Heart left ventricle (tissue), 16 donors: ENCODE results near the gene RAI1. TPM values are rescaled to one million over a fixed set of nuclear protein-coding genes. Genes with fewer than 3 reads are reported as not detected.

Source experiments
- ATAC-seq, 4 donors: fragments of 200-7000 bp; cut with Tn5 transposase; one replicate each; pipeline ENCODE4 v1.9.1; 2020 to 2022; ENCODE audit warnings: moderate library complexity in 4 of 4, mild to moderate bottlenecking in 3 of 4, moderate number of reproducible peaks in 1 of 4
- DNase-seq, 5 donors: peaks; one replicate each; pipeline ENCODE4 v3.0.0-alpha.2; 2020
- H3K27ac ChIP-seq, 12 donors: fragments of 200-600 bp; sonication (generic) in 4 of 12; one replicate each; pipeline versions ENCODE4 v1.5.0 to v1.8.0; 2016 to 2022; ENCODE audit warnings: mild to moderate bottlenecking in 2 of 12
- H3K27me3 ChIP-seq, 9 donors: fragments of 200-600 bp; sonication (generic) in 2 of 9; one replicate each; pipeline versions ENCODE4 v1.5.1 to v1.8.0; 2016 to 2022; ENCODE audit warnings: mild to moderate bottlenecking in 3 of 9
- H3K36me3 ChIP-seq, 9 donors: fragments of 200-600 bp; sonication (generic) in 2 of 9; one replicate each; pipeline versions ENCODE4 v1.5.0 to v1.8.0; 2018 to 2022; ENCODE audit warnings: mild to moderate bottlenecking in 2 of 9
- H3K4me1 ChIP-seq, 12 donors: fragments of 200-600 bp; sonication (generic) in 4 of 12; one replicate each; pipeline versions ENCODE4 v1.5.0 to v1.8.0; 2016 to 2022; ENCODE audit warnings: mild to moderate bottlenecking in 3 of 12
- H3K4me3 ChIP-seq, 12 donors: fragments of 200-600 bp; sonication (generic) in 4 of 12; one replicate each; pipeline versions ENCODE4 v1.5.0 to v1.8.0; 2017 to 2022; ENCODE audit warnings: mild to moderate bottlenecking in 9 of 12, moderate library complexity in 4 of 12
- H3K9me3 ChIP-seq, 12 donors: fragments of 200-600 bp; sonication (generic) in 4 of 12; one replicate each; pipeline versions ENCODE4 v1.5.0 to v1.8.0; 2016 to 2022; ENCODE audit warnings: mild to moderate bottlenecking in 1 of 12
- POLR2A ChIP-seq, 2 donors: fragments of 450-650 bp; IDR thresholded peaks; one replicate each; pipeline ENCODE4 v1.6.1; 2017; ENCODE audit warnings: antibody characterized with exemption in 2 of 2, mild to moderate bottlenecking in 2 of 2, moderate library complexity in 2 of 2
- WGBS, 4 donors: extraction: QIAGEN DNeasy Blood & Tissue Kit in 2 of 4; methylation state at CpG; one replicate each; pipeline versions ENCODE4 v1.1.5 to v1.1.7; 2013 to 2018; 5-methylcytosine and 5-hydroxymethylcytosine counted together
- intact Hi-C, 10 donors: fragments of 100-400 bp; cut with DNase I; formaldehyde crosslinking; loops; one replicate each; pipeline versions ENCODE4 v1.11.1 to v1.14.2; 2022
- polyA plus RNA-seq, 2 donors: library from polyadenylated mRNA; stranded (reverse); fragments of 200-250 nt; gene quantifications; one replicate each; pipeline ENCODE4 v1.2.3, GENCODE V29; 2013
- total RNA-seq, 9 donors: library from RNA; depleted of rRNA in 2 of 9; stranded (reverse); fragments of >200 nt in 2 of 9; fragmentation: NEBNext Ultra II Directional in 3 of 9; extraction: Animal tissue kit (Norgen Biotek cat#: 25700) in 3 of 9; gene quantifications; one replicate each; pipeline versions ENCODE4 v1.1.0 to v1.2.4, GENCODE V29; 2016 to 2023
- TF ChIP-seq, protein P1 (sequence below), 12 donors: fragments of 200-600 bp; sonication (generic) in 4 of 12; IDR thresholded peaks; one replicate each; pipeline versions ENCODE4 v1.5.0 to v1.8.0; 2018 to 2022; ENCODE audit warnings: antibody characterized with exemption in 12 of 12, mild to moderate bottlenecking in 5 of 12
- donor health status: ischemic (EF 13 %, LVEDD 7.1; RV severe dilation, severe dysfunction).
- donor health status: healthy with polysubstance abuse.
- donor health status: DM: no; HTN: yes; CAD: no.
- donor health status: DM: no; HTN: no; CAD: no.
- donor health status: ischemic (EF 25% LVEDD 6.9; RV normal size, moderate dysfunction).
- donor health status: ischemic (EF 25% LVEDD 5.7; RV mildly dilated, moderate dysfunction).
- donor health status: healthy.
- donor health status: DM: yes; HTN: yes; CAD: no.
- donor health status: ischemic (EF 35%, LVEDD 5.7; RV mildly dilated, moderate dysfunction).
- donor health status: nonischemic (EF 11% LVEDD 7.7; RV severe dilation, severe dysfunction).
- donor health status: DM: yes; HTN: yes; CAD: no.
- donor health status: PGD.
- donor health status: ischemic (EF 29% LVEDD 5.4; RV normal size, mild dysfunction).
- donor health status: nonischemic (EF 23%, LVEDD 6.1; RV moderate dilation, normal function).

The RAI1 gene
- total and polyA plus RNA-seq, 11 donors = 15.1 to 37.2 (median 20.8) TPM

DNA sequence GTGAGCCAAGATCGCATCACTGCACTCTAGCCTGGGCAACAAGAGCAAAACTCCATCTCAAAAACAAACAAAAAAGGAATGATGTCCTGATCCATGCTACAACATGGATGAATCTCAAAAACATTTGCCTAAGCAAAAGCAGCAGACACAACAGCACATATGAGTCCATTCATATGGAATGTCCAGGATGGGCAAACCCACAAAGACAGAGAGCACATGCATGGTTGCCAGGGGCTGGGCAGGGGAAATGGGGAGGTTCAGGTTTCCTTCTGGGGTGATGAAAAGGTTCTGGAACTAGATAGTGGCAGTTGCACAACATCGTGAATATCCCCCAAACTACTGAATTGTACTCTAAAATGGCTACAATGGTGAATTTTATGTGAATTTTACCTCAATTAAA, 35.3 kb upstream of the RAI1 start:
- Histone ChIP-seq H3K27ac (no peak overlapping the region), H3K27me3 (no peaks in the 10 kb centered on the region), H3K36me3 (no peaks in the 10 kb centered on the region), H3K4me1 (no peaks in the 10 kb centered on the region), H3K4me3 (no peak overlapping the region), H3K9me3 (peaks cover 0 to 14% (median 0%) of the 10 kb centered on the region in 12 donors)
- ATAC-seq = no peak
- TF ChIP-seq, protein P1, sequence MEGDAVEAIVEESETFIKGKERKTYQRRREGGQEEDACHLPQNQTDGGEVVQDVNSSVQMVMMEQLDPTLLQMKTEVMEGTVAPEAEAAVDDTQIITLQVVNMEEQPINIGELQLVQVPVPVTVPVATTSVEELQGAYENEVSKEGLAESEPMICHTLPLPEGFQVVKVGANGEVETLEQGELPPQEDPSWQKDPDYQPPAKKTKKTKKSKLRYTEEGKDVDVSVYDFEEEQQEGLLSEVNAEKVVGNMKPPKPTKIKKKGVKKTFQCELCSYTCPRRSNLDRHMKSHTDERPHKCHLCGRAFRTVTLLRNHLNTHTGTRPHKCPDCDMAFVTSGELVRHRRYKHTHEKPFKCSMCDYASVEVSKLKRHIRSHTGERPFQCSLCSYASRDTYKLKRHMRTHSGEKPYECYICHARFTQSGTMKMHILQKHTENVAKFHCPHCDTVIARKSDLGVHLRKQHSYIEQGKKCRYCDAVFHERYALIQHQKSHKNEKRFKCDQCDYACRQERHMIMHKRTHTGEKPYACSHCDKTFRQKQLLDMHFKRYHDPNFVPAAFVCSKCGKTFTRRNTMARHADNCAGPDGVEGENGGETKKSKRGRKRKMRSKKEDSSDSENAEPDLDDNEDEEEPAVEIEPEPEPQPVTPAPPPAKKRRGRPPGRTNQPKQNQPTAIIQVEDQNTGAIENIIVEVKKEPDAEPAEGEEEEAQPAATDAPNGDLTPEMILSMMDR (IDR thresholded peaks at IDR 0.05) = no peak
- TF ChIP-seq POLR2A (IDR thresholded peaks at IDR 0.05) = no peak
- 93 to 95% (median 94%) methylated on average over 2 of the region's 2 CpGs for WGBS, 4 donors
- no peak for DNase-seq
- intact Hi-C loops = loop anchor here in 1 of 10 donors (10.0 kb wide), 1 partner anchor 151 kb away; the partner anchor contains the start of gene RASD1

DNA sequence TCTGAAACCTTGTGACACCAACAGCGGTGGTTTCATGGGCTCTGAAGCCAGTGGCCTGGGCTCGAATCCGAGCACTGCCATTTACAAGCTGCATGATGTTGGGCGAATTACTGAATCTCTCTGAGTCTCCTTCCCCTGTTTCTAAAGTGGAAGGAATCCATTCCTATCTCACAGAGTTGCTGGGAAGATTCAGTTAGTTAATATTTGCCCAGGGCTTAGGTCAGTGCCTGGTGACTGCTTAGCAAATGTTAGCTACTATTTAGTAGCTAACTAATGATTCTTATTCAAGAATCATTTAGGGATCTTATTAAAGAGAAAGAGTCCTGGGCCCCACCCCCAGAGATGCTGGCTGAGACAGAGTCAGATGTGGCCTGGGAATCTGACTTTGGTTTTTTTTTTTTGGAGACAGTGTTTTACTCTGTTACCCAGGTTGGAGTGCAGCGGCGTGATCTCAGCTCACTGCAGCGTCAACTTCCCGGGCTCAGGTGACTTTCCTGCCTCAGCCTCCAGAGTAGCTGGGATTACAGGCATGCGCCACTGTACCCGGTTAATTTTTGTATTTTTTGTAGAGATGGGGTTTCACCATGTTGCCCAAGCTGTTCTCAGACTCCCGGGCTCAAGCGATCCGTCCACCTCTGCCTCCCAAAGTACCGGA, 33.6 kb upstream of the RAI1 start:
- WGBS, 4 donors = 85 to 93% (median 90%) methylated on average over 11 to 14 of the region's 14 CpGs
- ATAC-seq (no peak), DNase-seq (peak in 1 of 5 donors; percentile 6)
- no peak overlapping the region for H3K27ac ChIP-seq
- no peaks in the 10 kb centered on the region for H3K36me3 ChIP-seq
- H3K27me3 ChIP-seq = no peaks in the 10 kb centered on the region
- no peak overlapping the region for H3K4me3 ChIP-seq
- no peak for TF ChIP-seq POLR2A (IDR thresholded peaks at IDR 0.05)
- TF ChIP-seq, protein P1 (IDR thresholded peaks at IDR 0.05) = no peak
- intact Hi-C loops = loop anchor here in 1 of 10 donors (10.0 kb wide), 1 partner anchor 153 kb away; the partner anchor contains the start of gene RASD1
- peaks cover 0 to 14% (median 0%) of the 10 kb centered on the region in 12 donors for H3K9me3 ChIP-seq
- no peaks in the 10 kb centered on the region for H3K4me1 ChIP-seq

DNA sequence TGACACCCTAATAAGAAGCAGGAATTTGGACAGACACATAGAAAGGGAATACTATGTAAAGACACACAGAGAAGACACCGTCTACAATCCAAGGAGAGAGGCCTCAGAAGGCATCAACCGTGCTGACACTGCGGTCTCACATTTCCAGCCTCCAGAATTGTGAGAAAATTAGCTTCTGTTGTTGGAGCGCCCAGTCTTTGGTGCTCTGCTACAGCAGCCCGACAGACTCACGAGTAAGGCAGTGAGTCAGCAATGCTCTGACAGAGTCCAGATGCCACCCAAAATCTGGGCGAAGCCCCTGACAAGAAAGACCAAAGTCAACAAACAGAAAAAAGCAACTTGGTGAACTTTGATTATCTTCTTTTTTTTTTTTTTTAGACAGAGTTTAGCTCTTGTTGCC, 32.5 kb upstream of the RAI1 start:
- intact Hi-C loops = loop anchor here in 1 of 10 donors (10.0 kb wide), 1 partner anchor 154 kb away; the partner anchor contains the start of gene RASD1
- WGBS, 4 donors = 66 to 74% (median 71%) methylated on average over 7 of the region's 7 CpGs
- no peaks in the 10 kb centered on the region for H3K4me1 ChIP-seq
- H3K27ac ChIP-seq = no peak overlapping the region
- H3K4me3 ChIP-seq = no peak overlapping the region
- peaks cover 0 to 14% (median 0%) of the 10 kb centered on the region in 12 donors for H3K9me3 ChIP-seq
- no peaks in the 10 kb centered on the region for H3K36me3 ChIP-seq
- H3K27me3 ChIP-seq = no peaks in the 10 kb centered on the region
- DNase-seq (peak in 1 of 5 donors; percentile 10), ATAC-seq (no peak)
- TF ChIP-seq POLR2A (IDR thresholded peaks at IDR 0.05) = no peak
- TF ChIP-seq, protein P1 (IDR thresholded peaks at IDR 0.05) = no peak

DNA sequence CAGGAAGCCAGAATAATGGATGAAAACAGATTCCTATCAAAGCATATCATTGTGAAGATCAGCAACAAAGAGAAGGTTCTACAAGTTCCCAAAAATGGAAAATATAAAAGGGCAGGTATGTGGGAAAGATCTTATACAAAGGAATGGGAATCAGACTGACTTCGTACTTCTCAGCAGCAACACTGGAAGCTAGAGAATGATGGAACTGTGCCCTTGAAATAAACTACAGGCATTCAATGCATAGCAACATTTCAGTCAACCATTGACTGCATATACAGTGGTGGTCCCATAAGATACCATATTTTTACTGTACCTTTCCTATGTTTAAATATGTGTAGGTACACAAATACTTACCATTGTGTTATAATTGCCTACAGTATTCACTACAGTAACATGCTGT, 30.3 kb upstream of the RAI1 start:
- H3K36me3 ChIP-seq = no peaks in the 10 kb centered on the region
- no peaks in the 10 kb centered on the region for H3K27me3 ChIP-seq
- intact Hi-C loops = no loop called here
- no peak overlapping the region for H3K27ac ChIP-seq
- DNase-seq = no peak
- no peaks in the 10 kb centered on the region for H3K4me1 ChIP-seq
- no peak for TF ChIP-seq POLR2A (IDR thresholded peaks at IDR 0.05)
- TF ChIP-seq, protein P1 (IDR thresholded peaks at IDR 0.05) = no peak
- H3K9me3 ChIP-seq = peaks cover 0 to 9% (median 0%) of the 10 kb centered on the region in 12 donors
- no peak overlapping the region for H3K4me3 ChIP-seq
- WGBS, 4 donors = 93 to 97% (median 94%) methylated on average over 1 of the region's 1 CpG
- no peak for ATAC-seq
